Gastroesophageal sphincter (tissue), 4 donors: ENCODE data around the gene ABI2. TPM values are rescaled to one million over a fixed set of nuclear protein-coding genes. Genes with fewer than 3 reads are reported as not detected.
A peak's percentile ranks its signal among the peaks of the same experiment; 100 is the strongest.
"Not testable (repeated sequence)": the region's sequence is repeated elsewhere in the genome, so short reads cannot be mapped to it uniquely, and the experiment has no call there.

ENCODE experiments used
- ATAC-seq: fragments of 150-250 bp; one replicate; pipeline ENCODE4 v1.9.1; 2016; ENCODE audit warnings: mild to moderate bottlenecking, moderate library complexity
- H3K27ac ChIP-seq, 4 donors: fragments of 200-600 bp; sonication (generic) in 3 of 4; 1 replicate in 3 of 4; 2 replicates in 1 of 4; pipeline ENCODE4 v1.5.1; 2016 to 2019
- H3K27me3 ChIP-seq: fragments of 200-600 bp; sonication (generic); one replicate; pipeline ENCODE4 v1.5.1; 2019
- H3K36me3 ChIP-seq, 2 donors: fragments of 200-600 bp; sonication (generic); one replicate each; pipeline ENCODE4 v1.5.1; 2019; ENCODE audit warnings: control low read depth in 1 of 2
- H3K4me1 ChIP-seq, 3 donors: fragments of 200-600 bp; sonication (generic); 1 replicate in 2 of 3; 2 replicates in 1 of 3; pipeline ENCODE4 v1.5.1; 2016 to 2019; ENCODE audit warnings: control low read depth in 2 of 3
- H3K4me3 ChIP-seq, 2 donors: fragments of 200-600 bp; sonication (generic); one replicate each; pipeline ENCODE4 v1.5.1; 2019; ENCODE audit warnings: mild to moderate bottlenecking in 1 of 2, moderate library complexity in 1 of 2
- H3K9me3 ChIP-seq, 3 donors: fragments of 200-600 bp; sonication (generic); one replicate each; pipeline ENCODE4 v1.5.1; 2017 to 2019; ENCODE audit warnings: control low read depth in 2 of 3
- CTCF ChIP-seq, 4 experiments: fragments of 200-600 bp in 2 of 4; fragments of 450-650 bp in 2 of 4; sonication (generic) in 1 of 4; IDR thresholded peaks; one replicate each; pipeline ENCODE4 v1.5.1; 2017 to 2019; ENCODE audit warnings: antibody characterized with exemption in 4 of 4, mild to moderate bottlenecking in 2 of 4, moderate library complexity in 2 of 4
- EP300 ChIP-seq: sonication (generic); formaldehyde crosslinking; IDR thresholded peaks from one replicate; pipeline ENCODE4 v1.6.1; 2017; ENCODE audit warnings: antibody characterized with exemption, mild to moderate bottlenecking
- POLR2A ChIP-seq, 2 donors: fragments of 450-650 bp; IDR thresholded peaks; one replicate each; pipeline ENCODE4 v1.6.1; 2017; ENCODE audit warnings: antibody characterized with exemption in 2 of 2, mild to moderate bottlenecking in 2 of 2, moderate library complexity in 1 of 2
- POLR2AphosphoS5 ChIP-seq: sonication (generic); formaldehyde crosslinking; IDR thresholded peaks from one replicate; pipeline ENCODE4 v1.6.1; 2017; ENCODE audit warnings: antibody characterized with exemption
- WGBS, 2 donors: methylation state at CpG; one replicate each; pipeline ENCODE4 v1.1.5; 2018; ENCODE audit warnings: low coverage in 1 of 2; 5-methylcytosine and 5-hydroxymethylcytosine counted together
- total RNA-seq, 4 donors: library from RNA; depleted of rRNA; stranded (reverse); fragments of >200 nt; gene quantifications; one replicate each; pipeline ENCODE4 v1.1.0, GENCODE V29; 2016

ABI2 gene
- total RNA-seq, 4 donors from 2014 or later: 33.0 to 57.5 (median 45.0) TPM

GRCh38 chr2:203383038-203383437, 54.8 kb downstream of the ABI2 start:
- Histone ChIP-seq H3K9me3 (no peaks in the 10 kb centered on the region), H3K27ac (no peak overlapping the region), H3K4me3 (no peak overlapping the region), H3K27me3 (no peaks in the 10 kb centered on the region), H3K36me3 (peaks cover 0 to 5% of the 10 kb centered on the region in 2 donors), H3K4me1 (no peaks in the 10 kb centered on the region)
- no peak for ATAC-seq
- no peak for TF ChIP-seq POLR2AphosphoS5
- no peak for TF ChIP-seq EP300
- no peak for TF ChIP-seq CTCF (IDR thresholded peaks at IDR 0.05)
- TF ChIP-seq POLR2A (IDR thresholded peaks at IDR 0.05): no peak
- 80 to 100% methylated on average over 1 of the region's 1 CpG for WGBS, 2 donors

GRCh38 chr2:203388153-203388552, 60.0 kb downstream of the ABI2 start:
- H3K9me3 ChIP-seq, H3K4me1 ChIP-seq, H3K27me3 ChIP-seq, H3K4me3 ChIP-seq, ATAC-seq, H3K36me3 ChIP-seq, H3K27ac ChIP-seq: not testable (repeated sequence)
- 64 to 94% methylated on average over 3 to 6 of the region's 6 CpGs for WGBS, 2 donors

GRCh38 chr2:203394519-203395227, 66.5 kb downstream of the ABI2 start:
- no peak for ATAC-seq
- peaks cover 0 to 14% of the 10 kb centered on the region in 2 donors for H3K36me3 ChIP-seq
- H3K27ac ChIP-seq: no peak overlapping the region
- peaks cover 0 to 12% (median 0%) of the 10 kb centered on the region in 3 donors for H3K4me1 ChIP-seq
- H3K4me3 ChIP-seq: no peak overlapping the region
- H3K9me3 ChIP-seq: no peaks in the 10 kb centered on the region
- WGBS, 2 donors: 89 to 97% methylated on average over 9 of the region's 9 CpGs
- H3K27me3 ChIP-seq: no peaks in the 10 kb centered on the region
- TF ChIP-seq CTCF (IDR thresholded peaks at IDR 0.05) (no peak), POLR2AphosphoS5 (no peak), POLR2A (IDR thresholded peaks at IDR 0.05) (no peak), EP300 (no peak)

GRCh38 chr2:203395858-203396257, 67.7 kb downstream of the ABI2 start:
- Histone ChIP-seq H3K27ac (peak overlapping the region in 1 of 4 donors; percentile 11), H3K36me3 (peaks cover 0 to 14% of the 10 kb centered on the region in 2 donors), H3K4me1 (peaks cover 0 to 12% (median 0%) of the 10 kb centered on the region in 3 donors), H3K27me3 (no peaks in the 10 kb centered on the region), H3K4me3 (no peak overlapping the region), H3K9me3 (no peaks in the 10 kb centered on the region)
- ATAC-seq: no peak
- no peak for TF ChIP-seq POLR2A (IDR thresholded peaks at IDR 0.05)
- TF ChIP-seq EP300: no peak
- no peak for TF ChIP-seq POLR2AphosphoS5
- TF ChIP-seq CTCF (IDR thresholded peaks at IDR 0.05): no peak
- WGBS, 2 donors: 81 to 93% methylated on average over 2 of the region's 2 CpGs

GRCh38 chr2:203396667-203397066, 68.5 kb downstream of the ABI2 start:
- Histone ChIP-seq H3K4me1 (peaks cover 0 to 12% (median 0%) of the 10 kb centered on the region in 3 donors), H3K9me3 (no peaks in the 10 kb centered on the region), H3K4me3 (no peak overlapping the region), H3K36me3 (peaks cover 0 to 14% of the 10 kb centered on the region in 2 donors), H3K27me3 (no peaks in the 10 kb centered on the region), H3K27ac (peak overlapping the region in 1 of 4 donors; percentile 11)
- 31 to 60% methylated on average over 1 of the region's 1 CpG for whole genome bisulfite sequencing, 2 donors
- TF ChIP-seq EP300 (no peak), POLR2AphosphoS5 (no peak), POLR2A (IDR thresholded peaks at IDR 0.05) (no peak), CTCF (IDR thresholded peaks at IDR 0.05) (peak in 3 of 4 experiments; percentile 5 to 32 (median 15))
- ATAC-seq: no peak
